ENCODE results near the gene CNOT6.
"Not testable (repeated sequence)": the region's sequence is repeated elsewhere in the genome, so short reads cannot be mapped to it uniquely, and the experiment has no call there.

CNOT6 gene

DNA sequence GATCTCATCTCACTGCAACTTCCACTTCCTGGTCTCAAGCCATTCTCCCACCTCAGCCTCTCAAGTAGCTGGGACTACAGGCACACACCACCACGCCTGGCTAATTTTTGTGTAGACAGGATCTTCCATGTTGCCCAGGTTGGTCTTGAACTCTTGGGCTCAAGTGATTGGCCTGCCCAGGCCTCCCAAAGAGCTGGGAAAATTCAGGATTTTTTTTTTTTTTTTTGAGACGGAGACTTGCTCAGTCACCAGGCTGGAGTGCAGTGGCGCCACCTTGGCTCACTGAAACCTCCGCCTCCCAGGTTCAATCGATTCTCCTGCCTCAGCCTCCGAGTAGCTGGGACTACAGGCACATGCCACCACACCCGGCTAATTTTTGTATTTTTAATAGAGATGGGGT lies 21.8 kb downstream of the CNOT6 start:
- in situ Hi-C loops (cut with MboI; ENCODE audit: low sequenced_read_pairs): not testable (repeated sequence)

DNA sequence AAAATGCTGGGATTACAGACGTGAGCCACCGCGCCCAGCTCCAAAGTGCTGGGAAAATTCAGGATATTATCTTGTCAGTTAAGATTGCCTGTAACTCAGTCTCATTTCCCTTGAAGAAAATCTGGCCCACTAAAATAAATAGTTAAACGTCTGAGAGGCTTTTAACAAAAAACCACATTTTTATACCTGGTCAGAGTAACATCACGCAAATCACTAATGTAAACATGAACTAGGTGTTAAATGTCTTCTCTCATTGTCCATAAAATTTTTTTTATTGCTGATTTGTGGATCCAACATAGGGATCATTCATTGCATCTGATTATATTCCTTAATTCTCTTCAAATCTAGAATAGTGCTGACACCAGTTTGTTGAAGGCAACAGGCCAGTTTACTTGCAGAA lies 22.3 kb downstream of the CNOT6 start:
- in situ Hi-C loops (cut with MboI; ENCODE audit: low sequenced_read_pairs): no loop called here

DNA sequence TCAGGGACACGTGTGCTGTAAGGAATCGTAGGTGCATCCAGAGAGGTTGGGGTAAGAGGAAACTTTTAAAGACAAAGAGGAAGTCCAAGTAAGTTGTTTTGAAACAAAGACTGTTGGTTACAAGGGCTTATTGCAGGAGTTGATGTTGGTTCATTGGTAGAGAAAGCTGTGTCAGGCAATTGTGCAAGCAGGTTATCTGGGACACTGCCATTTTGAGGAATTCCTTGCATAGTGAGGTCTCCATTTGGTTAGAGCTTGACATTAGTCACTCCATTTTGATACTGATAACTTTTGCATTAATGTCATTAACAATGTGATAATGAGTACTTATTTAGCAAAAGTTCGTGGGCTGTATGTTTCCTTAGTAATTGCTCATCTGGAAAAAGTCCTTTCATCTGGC lies 24.9 kb downstream of the CNOT6 start:
- in situ Hi-C loops (cut with MboI; ENCODE audit: low sequenced_read_pairs): no loop called here

DNA sequence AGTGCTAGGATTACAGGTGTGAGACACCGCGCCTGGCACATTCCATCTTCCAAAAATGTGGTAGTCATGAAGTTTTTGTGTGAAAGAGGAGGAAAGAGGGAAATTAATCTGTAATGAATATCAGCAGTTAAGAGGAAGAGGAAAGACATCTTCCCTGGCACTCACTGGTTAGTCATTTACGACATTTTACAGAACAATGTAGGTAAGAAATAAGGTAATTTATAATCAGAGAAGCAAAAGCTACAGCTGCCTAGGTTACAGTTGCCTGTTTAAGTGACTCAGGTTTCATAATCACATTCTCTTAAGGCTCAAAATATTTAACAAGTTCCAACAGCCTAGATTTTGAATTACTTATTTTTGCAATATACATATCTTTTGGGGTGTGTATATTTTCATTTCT lies 26.9 kb downstream of the CNOT6 start:
- in situ Hi-C loops (cut with MboI; ENCODE audit: low sequenced_read_pairs): no loop called here

DNA sequence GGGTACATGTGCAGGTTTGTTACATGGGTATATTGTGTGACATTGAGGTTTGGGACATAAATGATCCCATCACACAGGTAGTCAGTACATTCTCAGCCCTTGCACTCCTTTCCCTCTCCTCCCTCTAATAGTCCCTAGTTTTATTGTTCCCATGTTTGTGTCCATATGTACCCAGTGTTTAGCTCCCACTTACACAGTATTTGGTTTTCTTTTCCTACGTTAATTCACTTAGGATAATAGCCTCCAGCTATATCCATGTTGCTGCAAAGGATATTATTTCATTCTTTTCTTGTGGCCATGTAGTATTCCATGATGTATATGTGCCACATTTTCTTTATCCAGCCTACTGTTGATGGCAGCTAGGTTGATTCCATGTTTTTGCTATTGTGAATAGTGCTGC lies 27.4 kb downstream of the CNOT6 start:
- in situ Hi-C loops (cut with MboI; ENCODE audit: low sequenced_read_pairs): no loop called here

DNA sequence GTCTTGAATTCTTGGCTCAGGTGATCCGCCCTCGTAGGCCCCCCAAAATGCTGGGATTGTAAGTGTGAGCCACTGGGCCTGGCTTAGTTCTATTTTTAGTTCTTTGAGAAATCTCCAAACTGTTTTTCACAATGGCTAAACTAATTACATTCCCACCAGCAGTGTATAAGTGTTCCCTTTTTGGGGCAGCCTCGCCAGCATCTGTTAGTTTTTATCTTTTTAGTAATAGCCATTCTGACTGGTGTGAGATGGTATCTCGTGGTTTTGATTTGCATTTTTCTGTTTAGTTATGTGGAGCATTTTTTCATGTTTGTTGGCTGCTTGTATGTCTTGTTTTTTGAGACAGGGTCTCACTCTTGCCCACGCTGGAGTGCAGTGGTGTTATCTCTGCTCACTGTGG lies 28.2 kb downstream of the CNOT6 start:
- in situ Hi-C loops (cut with MboI; ENCODE audit: low sequenced_read_pairs): no loop called here

DNA sequence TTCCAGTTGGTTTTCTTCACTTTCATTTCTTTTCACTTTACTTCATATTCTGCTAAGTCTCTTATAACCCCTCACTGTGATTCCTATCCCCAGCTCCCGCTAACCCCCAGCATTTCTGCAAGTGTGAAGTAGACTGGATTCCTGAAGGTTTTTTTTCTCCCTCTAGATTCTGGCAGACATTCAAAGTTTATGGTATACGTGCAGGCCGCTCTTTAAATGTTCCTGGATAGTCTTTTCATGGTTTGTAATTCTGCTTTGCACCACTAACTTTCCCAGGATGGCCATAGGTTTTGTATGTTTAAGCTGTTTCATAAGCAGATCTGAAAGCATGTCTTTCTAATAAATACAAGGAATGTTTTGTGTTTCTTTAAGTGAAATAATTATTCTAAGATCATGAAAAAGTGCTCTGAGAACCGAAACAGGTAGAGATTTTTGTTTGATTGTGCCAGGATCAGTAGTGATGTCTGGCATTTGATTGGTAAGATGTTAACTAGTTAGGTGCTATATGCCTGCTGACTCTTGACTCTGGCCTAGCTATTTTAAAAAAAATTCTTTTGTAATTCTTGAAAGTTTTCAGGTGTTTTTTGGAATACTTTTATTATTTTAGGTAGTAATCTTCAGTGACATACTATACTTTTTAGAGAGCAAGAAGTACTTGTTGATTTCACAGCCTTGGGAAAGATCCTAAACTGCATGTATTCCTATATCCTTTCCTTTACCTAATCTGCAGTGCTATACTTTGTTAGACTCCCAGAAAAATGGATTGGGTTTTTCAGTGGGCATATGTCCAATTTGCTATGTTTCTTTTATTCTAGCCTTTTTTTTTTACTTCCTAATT lies 29.7 kb downstream of the CNOT6 start:
- in situ Hi-C loops (cut with MboI; ENCODE audit: low sequenced_read_pairs): no loop called here

DNA sequence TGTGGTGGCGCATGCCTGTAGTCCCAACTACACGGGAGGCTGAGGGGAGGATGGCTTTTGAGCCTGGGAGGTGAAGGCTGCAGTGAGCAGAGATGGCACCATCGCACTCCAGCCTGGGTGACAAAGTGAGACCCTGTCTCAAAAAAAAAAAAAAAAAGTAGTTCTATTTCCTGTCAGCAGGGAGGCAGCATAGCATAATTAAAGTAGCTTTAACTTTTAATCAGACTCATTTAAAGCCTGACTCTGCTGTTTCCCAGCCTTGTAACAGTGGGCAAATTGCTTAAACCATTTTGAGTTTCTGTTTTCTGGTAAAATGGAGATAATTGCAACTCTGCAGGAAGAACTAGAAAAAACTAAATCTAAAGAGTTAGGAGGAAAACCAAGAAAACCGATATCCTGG lies 31.2 kb downstream of the CNOT6 start:
- in situ Hi-C loops (cut with MboI; ENCODE audit: low sequenced_read_pairs): no loop called here

DNA sequence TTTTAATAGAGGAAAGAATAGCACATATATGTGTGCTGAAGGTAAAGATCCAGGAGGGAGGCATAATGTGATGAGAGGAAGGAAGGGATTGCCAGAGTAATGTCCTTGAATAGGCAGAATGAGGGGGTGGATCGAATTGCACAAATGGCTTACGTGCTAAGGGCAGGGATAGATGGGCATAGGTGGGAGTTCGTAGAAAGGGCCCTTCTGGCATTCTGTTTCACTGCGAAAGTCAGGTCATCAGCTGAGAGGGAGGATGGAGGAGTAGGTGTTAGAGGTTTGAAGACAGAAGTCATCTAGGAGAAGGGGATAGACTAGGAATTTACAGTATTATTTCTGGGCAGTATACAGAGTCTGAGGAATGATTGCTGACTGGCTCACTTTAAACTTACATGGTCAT lies 32.1 kb downstream of the CNOT6 start:
- in situ Hi-C loops (cut with MboI; ENCODE audit: low sequenced_read_pairs): no loop called here

DNA sequence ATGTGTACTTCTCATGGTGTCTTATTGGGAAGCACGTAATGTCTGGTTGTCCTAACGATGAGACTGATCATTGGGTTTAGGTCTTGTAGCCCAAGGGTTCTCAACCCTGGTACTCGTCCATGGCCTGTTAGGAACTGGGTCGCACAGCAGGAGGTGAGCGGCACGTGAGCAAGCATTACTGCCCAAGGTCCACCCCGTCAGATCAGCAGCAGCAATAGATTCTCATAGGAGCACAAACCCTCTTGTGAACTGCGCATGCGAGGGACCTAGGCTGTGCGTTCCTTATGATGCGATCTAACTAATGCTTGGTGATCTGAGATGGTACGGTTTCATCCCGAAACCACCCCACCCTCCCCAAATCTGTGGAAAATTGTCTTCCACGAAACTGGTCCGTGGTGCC lies 33.5 kb downstream of the CNOT6 start:
- in situ Hi-C loops (cut with MboI; ENCODE audit: low sequenced_read_pairs): no loop called here

DNA sequence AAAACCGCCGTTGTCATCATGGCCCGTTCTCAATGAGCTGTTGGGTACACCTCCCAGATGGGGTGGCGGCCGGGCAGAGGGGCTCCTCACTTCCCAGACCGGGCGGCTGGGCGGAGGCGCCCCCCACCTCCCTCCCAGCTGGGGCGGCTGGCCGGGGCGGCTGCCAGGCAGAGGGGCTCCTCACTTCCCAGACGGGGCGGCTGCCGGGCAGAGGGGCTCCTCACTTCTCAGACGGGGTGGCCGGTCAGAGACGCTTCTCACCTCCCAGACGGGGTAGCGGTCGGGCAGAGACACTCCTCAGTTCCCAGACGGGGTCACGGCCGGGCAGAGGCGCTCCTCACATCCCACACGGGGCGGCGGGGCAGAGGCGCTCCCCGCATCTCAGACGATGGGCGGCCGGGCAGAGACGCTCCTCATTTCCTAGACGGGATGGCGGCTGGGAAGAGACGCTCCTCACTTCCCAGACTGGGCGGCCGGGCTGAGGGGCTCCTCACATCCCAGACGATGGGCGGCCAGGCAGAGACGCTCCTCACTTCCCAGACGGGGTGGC lies 36.9 kb downstream of the CNOT6 start:
- in situ Hi-C loops (cut with MboI; ENCODE audit: low sequenced_read_pairs): not testable (repeated sequence)

DNA sequence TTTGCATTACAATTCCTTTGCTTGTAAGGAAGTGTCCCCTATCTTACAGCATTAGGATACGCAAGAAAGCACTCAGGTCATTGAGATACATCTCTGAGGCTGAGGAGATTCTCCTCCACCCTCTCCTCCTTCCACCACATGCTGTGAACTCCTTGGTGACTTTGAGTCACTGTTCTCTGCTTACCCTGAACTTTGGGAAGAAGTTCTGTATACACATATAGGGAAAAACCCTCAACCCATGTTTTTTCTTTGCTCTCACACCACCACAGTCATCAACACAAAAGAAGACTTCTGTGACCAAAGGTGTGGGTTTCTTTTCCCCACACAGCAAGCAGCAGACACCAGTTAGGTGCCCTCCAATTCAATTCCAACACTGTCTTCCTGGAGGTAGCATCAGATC lies 38.1 kb downstream of the CNOT6 start:
- in situ Hi-C loops (cut with MboI; ENCODE audit: low sequenced_read_pairs): no loop called here

DNA sequence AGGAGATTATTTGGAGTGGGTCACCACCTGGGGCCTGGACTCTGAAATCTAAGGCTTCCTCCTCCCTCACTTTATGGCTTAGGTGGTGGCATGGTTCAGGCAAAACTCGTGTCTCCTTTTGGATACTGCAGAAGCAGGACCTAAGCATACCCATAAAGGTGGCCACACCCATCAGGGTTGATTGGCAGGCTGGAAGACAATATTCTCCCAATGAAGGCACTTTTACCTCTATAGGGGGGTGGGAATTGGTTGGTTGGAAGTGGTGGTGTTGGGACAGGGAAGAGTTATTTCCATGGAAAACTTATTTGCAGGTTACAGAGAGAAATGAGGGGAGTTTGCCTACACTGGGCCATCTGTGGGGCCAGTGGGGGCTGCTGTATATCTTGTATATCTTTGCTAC lies 39.7 kb downstream of the CNOT6 start:
- in situ Hi-C loops (cut with MboI; ENCODE audit: low sequenced_read_pairs): no loop called here

DNA sequence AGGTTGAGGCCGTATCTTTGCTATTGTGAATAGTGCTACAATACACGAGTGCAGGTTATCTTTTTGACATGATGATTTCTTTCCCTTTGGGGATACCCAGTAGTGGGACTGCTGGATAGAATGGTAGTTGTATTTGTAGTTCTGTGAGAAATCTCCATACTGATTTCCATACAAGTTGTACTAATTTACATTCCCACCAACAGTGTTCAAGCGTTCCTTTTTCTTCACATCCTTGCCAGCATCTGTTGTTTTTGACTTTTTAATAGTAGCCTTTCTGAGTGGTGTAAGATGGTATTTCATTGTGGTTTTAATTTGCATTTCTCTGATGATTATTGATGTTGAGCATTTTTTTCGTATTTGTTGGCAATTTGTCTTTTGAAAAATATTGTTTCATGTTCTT lies 41.4 kb downstream of the CNOT6 start:
- in situ Hi-C loops (cut with MboI; ENCODE audit: low sequenced_read_pairs): no loop called here

DNA sequence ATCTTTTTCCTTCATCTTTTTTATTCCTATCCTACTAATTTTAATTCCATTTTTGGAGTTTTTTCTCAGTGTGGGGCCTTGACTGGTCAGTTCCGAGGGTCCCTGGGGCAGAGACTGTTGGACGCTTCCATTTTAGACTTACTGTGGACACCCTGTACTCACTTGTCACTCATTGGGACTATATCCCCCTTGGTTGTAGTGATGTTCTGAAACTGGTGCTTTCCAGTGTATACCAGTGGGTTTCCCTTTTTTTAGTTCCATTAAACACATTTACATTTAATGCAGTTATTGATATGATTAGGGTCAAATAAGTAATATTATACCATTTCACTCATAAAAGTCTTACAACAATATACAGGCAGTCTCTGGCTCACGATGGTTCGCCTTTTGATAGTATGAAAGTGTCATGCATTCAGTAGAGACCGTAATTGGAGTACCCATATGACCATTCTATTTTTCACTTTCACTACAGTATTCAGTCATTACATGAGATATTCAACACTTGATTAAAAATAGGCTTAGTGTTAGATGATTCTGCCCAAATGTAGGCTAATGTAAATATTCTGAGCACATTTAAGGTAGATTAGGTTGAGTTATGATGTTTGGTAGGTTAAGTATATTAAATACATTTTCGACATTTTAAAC lies 46.0 kb downstream of the CNOT6 start:
- in situ Hi-C loops (cut with MboI; ENCODE audit: low sequenced_read_pairs): no loop called here

DNA sequence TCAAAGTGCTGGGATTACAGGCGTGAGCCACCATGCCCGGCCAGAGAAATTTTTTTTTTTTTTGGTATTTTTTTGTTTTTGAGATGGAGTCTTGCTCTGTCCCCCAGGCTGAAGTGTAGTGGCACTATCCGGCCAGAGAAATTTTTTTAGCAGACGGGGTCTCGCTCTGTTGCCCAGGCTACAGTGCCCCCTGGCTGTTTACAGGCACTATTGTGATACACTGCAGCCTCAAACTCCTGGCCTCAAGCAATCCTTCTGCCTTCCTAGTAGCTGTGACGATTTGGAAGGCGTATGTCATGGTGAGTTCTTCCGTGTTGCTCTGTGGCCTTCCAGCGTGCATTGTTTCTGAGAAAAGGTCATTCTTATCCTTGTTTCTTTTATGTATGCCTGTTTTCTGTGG lies 47.5 kb downstream of the CNOT6 start:
- in situ Hi-C loops (cut with MboI; ENCODE audit: low sequenced_read_pairs): no loop called here

DNA sequence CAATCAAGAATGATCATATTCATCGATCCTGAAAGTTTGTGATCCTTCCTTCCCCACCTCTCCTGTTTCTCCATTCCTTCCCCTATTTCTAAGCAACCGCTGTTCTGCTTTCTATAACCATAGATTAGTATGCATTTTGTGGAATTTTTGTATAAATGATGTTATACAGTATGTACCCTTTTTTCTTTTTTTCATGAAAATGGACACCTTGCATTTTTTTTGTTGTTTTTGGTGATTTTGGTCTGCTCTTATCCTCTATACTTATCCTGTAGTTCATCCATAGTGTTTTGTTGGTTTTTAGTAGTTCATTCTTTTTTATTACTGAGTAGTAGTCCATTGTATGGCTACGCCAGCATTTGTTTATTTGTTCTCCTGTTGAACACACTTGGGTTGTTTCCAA lies 51.1 kb downstream of the CNOT6 start:
- in situ Hi-C loops (cut with MboI; ENCODE audit: low sequenced_read_pairs): no loop called here

DNA sequence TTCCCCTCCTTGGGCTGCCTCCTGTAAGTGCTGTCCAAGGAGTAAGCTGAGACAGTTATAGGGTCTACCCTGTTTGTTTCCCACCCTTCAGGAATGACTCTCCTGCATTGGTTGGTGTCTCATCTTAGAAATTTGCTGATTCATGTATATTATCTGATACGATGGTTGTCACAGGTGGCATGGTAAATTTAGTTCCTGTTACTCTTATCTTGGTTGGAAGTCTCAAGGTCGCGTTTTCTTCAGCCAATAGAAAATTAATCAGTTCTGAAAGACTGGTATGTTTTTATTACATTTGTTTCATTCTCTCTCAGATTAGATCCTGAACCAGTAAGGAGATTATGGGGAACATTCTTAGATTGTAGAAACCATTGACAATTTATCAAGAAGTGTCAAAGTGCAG lies 54.4 kb downstream of the CNOT6 start:
- in situ Hi-C loops (cut with MboI; ENCODE audit: low sequenced_read_pairs): no loop called here

DNA sequence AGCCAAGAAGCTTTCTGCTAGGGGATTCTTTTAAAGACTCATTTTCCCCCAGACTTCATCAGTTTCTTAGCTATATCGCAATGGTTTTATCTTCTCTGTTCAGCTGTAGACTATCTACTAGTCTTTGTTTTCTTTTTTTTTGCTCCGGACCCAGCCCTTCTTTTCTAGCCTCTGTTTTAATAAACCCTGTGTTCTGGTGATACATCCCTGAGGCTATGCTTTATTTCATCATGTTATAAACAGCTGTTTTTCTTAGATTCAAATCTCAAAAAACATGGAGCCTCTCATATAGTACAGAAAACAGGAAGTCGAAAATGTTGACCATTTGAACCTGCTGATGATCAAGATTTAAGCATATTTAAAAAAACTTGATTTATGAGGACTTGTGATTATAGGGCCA lies 59.4 kb downstream of the CNOT6 start:
- in situ Hi-C loops (cut with MboI; ENCODE audit: low sequenced_read_pairs): no loop called here

DNA sequence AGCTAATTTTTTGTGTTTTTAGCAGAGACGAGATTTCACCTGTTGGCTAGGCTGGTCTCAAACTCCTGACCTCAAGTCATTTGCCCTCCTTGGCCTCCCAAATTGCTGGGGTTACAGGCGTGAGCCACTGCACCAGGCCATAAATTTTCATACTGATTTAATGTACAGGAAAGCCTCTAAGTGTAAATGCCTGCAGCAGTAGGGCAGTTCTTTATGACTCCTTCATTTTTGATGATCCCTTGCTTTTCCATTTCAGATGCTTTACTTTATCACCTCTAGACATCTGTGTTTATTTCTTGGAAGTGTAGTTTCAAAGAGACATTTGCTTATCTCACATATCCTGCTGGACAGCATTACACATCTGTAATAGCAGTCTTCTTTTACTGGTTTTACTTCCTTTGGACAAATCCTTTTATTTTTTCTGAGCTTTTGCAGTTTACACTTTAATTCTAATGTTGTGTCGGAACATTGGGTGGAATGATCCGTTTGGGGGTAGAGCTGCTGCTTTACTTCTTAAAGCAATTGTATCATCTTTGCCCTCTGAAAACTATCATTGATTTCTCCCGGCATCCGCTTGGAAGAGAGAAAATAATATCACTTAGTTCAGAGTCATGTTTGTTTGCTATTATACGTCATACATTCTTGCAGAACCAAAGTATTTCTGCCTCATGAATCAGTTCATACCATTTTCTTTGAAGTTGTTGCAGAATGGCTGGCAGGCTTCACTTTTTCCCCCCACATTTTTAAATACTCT lies 61.2 kb downstream of the CNOT6 start:
- in situ Hi-C loops (cut with MboI; ENCODE audit: low sequenced_read_pairs): no loop called here

DNA sequence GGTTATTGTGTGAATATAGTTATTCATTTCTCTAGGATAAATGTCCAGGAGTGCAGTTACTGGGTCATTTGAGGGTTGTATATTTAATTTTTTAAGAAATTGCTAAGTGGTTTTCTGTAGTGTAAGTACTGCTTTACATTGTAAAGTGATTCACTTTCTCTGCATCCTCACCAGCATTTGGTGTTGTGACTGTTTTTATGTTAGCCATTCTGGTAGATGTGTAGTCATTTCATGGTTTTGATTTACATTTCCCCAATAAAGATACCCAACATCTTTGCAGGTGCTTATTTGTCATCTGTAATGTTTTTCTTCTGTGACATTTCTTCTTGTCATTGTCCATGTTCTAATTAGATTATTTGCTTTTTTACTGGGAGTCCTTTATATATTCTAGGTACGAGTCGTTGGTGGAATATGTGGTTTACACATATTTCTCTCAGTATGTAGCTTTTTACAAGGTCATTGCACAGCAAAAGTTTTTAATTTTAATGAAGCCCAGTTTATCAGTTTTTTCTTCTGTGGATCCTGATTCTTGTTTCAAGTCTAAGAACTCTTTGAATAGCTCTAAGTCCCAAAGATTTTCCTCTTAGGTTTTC lies 63.1 kb downstream of the CNOT6 start:
- in situ Hi-C loops (cut with MboI; ENCODE audit: low sequenced_read_pairs): no loop called here
